ENCODE results near the gene SLC26A2.

Gene SLC26A2

GRCh38 chr5:150017226-150018005 lies 56.9 kb downstream of the SLC26A2 start:
- H3K4me1 Mint-ChIP-seq, result peaks cover 9% of the 10 kb centered on the region
- H3K27ac Mint-ChIP-seq, result no peak overlapping the region
- H3K9me3 Mint-ChIP-seq, result peaks cover 24% of the 10 kb centered on the region
- peaks cover 96% of the 10 kb centered on the region for H3K36me3 Mint-ChIP-seq (ENCODE audit: low read depth)
- no peak overlapping the region for H3K4me3 Mint-ChIP-seq
- no peak for TF ChIP-seq CTCF (IDR thresholded peaks at IDR 0.05; ENCODE audit: unreplicated experiment in 3 of 3)
- no peaks in the 10 kb centered on the region for H3K27me3 Mint-ChIP-seq (ENCODE audit: low read depth)

GRCh38 chr5:150020249-150020648 lies 59.7 kb downstream of the SLC26A2 start:
- Mint-ChIP-seq H3K4me3 (no peak overlapping the region), H3K4me1 (peaks cover 10% of the 10 kb centered on the region), H3K27ac (no peak overlapping the region), H3K36me3 (ENCODE audit: low read depth) (peaks cover 81% of the 10 kb centered on the region), H3K27me3 (ENCODE audit: low read depth) (no peaks in the 10 kb centered on the region), H3K9me3 (peaks cover 14% of the 10 kb centered on the region)
- no peak for TF ChIP-seq CTCF (IDR thresholded peaks at IDR 0.05; ENCODE audit: unreplicated experiment in 3 of 3)

GRCh38 chr5:150021491-150022157 lies 61.1 kb downstream of the SLC26A2 start:
- no peak overlapping the region for H3K4me3 Mint-ChIP-seq
- H3K27me3 Mint-ChIP-seq (ENCODE audit: low read depth), result no peaks in the 10 kb centered on the region
- peaks cover 4% of the 10 kb centered on the region for H3K9me3 Mint-ChIP-seq
- peaks cover 10% of the 10 kb centered on the region for H3K4me1 Mint-ChIP-seq
- peak overlapping the region; percentile 46 to 92 (median 77) for H3K27ac Mint-ChIP-seq
- no peak for TF ChIP-seq CTCF (IDR thresholded peaks at IDR 0.05; ENCODE audit: unreplicated experiment in 3 of 3)
- peaks cover 81% of the 10 kb centered on the region for H3K36me3 Mint-ChIP-seq (ENCODE audit: low read depth)

GRCh38 chr5:150022158-150022531 lies 61.6 kb downstream of the SLC26A2 start:
- H3K27ac Mint-ChIP-seq, result peak overlapping the region; percentile 41 to 92 (median 77)
- no peak for TF ChIP-seq CTCF (IDR thresholded peaks at IDR 0.05; ENCODE audit: unreplicated experiment in 3 of 3)
- H3K4me3 Mint-ChIP-seq, result no peak overlapping the region
- H3K36me3 Mint-ChIP-seq (ENCODE audit: low read depth), result peaks cover 80% of the 10 kb centered on the region
- H3K9me3 Mint-ChIP-seq, result no peaks in the 10 kb centered on the region
- peaks cover 10% of the 10 kb centered on the region for H3K4me1 Mint-ChIP-seq
- H3K27me3 Mint-ChIP-seq (ENCODE audit: low read depth), result no peaks in the 10 kb centered on the region

GRCh38 chr5:150022681-150023080 lies 62.1 kb downstream of the SLC26A2 start:
- no peaks in the 10 kb centered on the region for H3K9me3 Mint-ChIP-seq
- TF ChIP-seq CTCF (IDR thresholded peaks at IDR 0.05; ENCODE audit: unreplicated experiment in 3 of 3), result no peak

More at GRCh38 chr5:150022681-150023080, 62.1 kb downstream of the SLC26A2 start:
- H3K4me3 Mint-ChIP-seq, result no peak overlapping the region
- H3K36me3 Mint-ChIP-seq (ENCODE audit: low read depth), result peaks cover 75% of the 10 kb centered on the region
- peak overlapping the region in 2 of 3 experiments; percentile 77 to 92 for H3K27ac Mint-ChIP-seq
- peaks cover 10% of the 10 kb centered on the region for H3K4me1 Mint-ChIP-seq
- H3K27me3 Mint-ChIP-seq (ENCODE audit: low read depth), result no peaks in the 10 kb centered on the region

Measured in nephron (organoid).